Glomerular endothelial cell (primary cell): Measurements from ENCODE around the gene CNPPD1. TPM values are rescaled to one million over a fixed set of nuclear protein-coding genes. Genes with fewer than 3 reads are reported as not detected.

ENCODE experiments used
- DNase-seq: peaks from one replicate; pipeline ENCODE4 v3.0.0-alpha.2; 2011; ENCODE audit warnings: low read depth, low spot score; ENCODE audit errors: extremely low read depth
- total RNA-seq: library from RNA; depleted of rRNA; stranded (reverse); fragments of >200 nt; gene quantifications from 2 replicates; pipeline ENCODE4 v1.2.3, GENCODE V29; 2015

Gene CNPPD1
- 33.2 and 40.3 TPM in 2 replicates for total RNA-seq

DNA sequence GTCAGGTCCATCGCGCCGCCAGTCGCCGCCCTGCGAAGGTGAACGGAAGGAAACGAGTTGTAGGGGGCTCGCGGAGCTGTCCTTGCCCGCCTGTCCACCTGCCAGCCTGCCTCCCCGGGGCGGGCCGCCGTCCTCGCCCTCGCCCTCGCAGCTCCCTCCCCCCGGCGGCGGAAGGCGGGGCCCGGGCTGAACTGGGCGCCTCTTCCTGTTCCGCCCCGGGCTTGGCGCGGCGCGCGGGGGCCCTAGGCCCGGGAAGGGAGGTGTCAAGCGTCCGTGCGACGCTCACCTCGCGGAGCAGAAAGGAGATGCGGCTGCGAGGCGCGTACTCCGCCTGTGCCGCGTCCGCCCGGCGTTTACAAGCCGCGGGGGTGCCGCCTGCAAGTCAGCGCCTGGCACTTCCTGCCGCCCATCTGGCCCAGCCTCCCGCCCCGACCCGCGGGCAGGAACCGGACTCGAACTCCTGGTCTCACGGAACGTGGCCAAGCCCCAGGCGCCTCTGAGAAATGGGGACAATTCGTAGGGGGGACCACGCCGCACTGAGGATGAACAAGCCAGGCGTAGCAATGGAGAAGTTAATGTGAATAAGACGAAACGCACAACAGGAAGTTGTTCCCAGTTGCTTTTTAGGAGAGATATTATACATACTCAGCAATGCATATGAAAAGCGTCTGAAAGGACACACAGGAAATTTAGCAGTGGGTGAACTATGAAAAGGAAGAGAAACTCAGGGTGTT, at the start of gene CNPPD1:
CNPPD1 (minus strand) TSS at position 108 of the 734 bp plus-strand sequence; CDS start at position 11, 97 bp downstream.
- DNase-seq, result no peak

DNA sequence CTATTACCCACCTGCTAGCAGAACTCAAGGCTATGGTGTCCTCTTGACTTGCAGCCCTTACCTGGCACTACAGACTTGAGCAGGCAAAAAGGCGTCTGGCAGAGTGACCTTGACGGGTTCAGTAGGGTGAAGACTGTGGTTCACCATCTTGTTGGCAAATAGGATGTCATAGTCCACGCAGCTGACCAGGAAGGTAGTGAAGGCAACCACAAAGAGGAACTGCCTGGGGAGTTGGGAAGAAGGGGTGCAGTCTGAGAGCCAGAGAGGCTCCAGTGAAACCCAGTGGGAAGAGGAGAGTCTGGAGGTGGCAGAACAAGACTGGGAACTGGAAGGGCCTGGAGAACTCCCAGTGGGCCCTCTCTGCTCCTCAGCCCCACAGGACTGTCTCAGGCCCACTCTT, 48.6 kb upstream of the CNPPD1 start:
- no peak for DNase-seq

DNA sequence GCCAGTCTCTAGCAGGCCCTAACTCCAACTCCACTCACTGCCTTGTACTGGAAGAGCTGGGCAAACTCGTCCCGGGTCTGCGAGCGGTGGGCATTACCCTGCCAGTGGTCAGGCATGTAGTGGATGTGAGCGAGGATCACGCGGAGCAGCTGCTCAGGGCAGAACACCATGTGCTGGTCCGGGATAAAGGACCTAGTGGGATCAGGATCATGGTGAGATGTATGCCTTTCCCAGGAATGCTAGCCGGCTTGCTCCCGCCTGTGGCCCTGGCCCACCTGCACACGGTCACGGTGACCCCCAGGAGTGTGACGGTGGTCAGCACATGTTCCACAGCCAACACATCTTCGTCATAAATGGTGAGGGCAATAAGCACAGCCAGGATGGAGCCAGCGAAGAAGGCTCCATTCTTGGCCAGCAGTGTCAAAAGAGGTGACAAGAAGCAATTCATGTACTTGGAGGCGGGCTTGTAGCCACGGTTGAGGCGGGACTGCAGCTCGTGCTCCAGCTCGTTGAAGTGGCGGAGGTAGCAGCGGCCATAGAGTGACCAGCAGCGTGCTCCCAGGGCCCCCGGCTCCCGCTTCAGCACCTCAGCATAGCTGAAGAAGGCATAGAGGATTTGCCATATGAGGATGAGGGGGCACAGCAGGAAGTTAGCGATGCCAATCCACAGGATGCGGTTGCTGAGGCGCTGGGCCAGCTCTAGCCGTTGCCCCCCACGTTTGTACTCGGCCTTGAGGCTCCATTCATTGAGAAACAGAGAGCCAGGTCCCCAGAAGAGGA, 47.3 kb upstream of the CNPPD1 start:
- no peak for DNase-seq

DNA sequence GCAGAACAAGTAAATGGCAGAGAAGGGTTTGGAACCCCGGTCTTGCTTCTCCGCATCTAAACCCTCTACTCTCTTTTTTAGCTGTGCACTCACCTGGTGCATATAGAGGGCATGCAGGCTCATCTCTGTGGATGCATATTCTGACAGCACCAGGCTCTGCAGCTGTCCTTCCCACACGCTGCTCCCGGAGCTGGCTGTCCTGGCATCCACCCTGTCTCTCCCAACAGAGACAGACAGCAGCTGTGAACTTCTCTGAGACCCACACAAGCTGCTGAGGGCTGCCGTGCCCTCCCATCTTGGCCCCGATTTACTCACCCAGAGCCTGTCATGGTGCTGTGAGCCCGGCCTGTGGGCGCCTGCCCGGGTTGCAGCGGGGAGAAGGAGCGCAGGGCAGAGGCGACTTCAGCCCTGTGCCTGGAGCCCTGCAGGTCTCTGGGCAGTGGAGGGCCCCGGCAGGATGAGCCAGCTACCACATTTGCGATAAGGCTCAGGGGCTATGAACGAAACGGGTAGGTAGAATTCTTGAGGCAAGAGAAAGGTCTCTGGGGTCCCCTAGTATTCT, 45.3 kb upstream of the CNPPD1 start:
- DNase-seq, result no peak

DNA sequence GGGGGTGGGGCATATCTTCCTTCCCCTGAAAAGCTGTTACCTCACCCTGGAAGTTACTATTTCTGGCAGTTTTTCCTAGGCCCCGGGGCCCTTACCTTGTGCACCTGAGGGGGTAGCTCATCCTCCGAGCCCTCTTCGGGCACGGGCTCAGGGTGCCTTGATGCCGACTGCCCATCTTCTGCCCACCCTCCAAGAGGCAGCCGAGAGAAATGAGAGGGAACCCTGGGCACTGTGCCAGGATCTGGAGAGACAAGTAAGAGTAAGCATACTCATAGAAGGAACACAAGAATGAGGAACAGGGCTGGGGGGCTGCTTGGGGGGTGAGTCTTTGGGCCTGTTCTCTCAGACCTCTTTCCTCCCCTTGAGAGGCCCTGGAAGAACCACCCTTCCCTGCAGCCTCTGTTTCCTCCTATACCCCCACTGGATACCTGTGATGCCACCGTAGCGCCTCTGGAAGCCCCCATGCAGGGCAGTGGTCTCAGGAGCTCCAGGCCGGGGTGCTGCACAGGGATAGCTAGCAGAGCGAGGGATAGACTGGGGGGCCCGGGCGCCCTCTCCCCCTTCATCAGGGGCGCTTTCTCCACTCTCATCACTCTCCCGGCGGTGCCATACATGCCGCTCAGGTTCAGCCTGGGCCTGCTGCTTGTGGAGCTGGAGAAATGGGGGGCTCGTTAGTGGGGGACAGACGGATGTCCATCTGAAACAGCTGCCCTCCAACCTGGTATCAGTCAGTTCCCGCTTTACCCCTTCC, 44.1 kb upstream of the CNPPD1 start:
- no peak for DNase-seq

DNA sequence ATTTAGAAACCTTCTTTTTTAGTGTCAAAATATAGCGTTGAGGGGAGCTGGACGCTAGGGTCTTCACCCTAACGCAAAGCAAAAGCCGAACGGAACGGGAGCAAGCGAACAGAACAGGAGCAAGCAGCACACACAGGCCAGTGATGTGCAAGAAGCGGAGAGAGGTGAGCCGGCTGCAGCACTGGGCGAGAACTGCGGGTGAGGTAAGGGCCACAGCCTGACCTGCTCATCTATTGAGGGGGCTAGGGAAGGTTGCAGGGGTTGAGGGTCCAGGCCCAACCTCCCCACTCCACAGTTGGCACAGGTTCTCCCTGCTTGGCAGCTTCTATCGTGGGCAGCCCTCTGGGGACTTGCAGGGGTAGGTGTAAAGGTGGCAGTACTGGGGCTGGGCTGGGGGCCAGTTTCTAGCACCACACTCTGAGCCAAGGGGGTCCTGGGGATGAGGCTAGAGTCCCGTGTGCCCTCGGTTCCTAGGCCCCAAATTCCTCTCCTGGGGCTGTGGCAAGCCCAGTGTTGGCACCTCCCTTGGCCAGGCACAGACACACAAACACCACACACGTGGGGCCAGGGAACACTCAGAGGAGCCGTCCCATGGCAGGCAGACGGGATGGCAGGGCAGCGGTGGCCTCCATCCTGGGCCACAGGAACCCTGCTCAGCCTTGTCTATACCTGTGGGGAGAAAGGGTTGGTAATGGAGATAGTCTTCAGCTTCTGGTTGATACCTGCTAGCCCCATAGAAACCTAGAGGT, 43.2 kb upstream of the CNPPD1 start:
- no peak for DNase-seq

DNA sequence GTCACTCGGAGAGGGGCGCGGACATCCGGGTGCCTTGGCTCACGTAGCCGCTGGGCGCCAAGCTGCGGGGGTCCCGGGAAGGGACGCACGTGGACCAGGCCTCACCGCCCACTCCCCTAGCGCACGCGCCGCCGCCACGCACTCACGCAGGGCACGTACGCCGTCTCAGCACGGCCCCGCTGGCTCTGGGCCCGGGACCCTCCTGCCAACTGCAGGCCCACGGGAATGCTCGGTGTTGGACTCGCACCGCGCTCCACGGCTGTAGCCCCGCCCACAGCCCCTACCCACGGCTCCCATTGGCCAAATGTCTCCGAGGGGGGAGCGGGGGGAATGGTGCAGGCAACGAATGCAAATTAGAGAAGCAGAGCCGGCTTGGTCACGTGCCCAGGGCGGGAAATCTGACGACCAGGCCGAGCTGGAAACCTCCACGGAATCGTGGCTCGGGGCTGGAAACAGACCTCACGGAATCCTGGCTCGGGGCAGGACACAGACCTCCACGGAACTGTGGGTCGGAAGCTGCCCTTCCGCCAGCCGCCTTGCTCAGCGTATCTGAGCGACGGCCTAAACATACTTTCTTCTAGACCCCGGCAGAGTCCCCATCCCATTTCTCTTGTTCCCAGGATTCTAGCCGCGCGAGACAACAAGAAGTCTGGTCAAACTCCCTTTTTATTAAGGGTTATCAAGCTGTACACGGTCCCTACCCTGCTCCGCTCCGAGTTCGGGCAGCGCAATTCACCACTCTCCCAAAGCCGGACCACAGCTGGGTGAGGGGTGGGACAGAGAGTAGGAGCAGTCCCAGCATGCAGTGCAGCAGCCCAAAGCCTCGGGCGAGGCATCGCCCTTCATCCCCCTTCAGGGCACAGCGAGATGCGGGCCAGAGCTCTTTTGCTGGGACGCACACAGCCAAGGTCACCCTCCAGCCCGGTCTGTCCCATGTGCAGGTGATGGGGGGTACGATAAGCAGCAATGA, 42.3 kb upstream of the CNPPD1 start, which contains the start of gene ABCB6:
ABCB6 (minus strand) TSS at position 227 of the 970 bp plus-strand sequence. CDS start 285 bp downstream, outside the sequence.
- DNase-seq, result no peak

DNA sequence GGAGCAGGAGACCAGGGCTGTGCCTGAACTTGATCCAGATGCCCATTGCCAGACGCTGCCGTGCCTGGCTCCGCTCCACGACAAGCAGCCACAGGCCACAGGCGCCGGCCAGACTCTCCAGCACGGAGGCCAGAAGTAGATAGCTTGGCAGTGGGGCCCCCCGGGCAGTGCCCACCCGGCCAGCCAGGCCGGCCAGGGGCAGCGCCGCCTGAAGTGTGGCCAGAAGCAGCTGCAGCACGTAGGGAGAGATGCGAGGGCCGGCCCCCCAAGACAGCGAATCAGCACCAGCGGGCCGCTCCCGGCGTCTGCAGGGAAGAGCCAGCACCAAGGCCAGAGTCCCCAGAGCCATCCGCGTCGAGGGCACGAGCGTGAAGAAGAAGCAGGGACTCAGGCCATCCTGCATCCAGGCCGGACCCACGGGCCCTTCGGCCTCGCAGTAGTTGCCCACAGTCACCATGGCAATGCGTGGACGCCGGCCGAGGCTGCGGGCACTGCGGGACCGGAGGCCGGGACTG, 41.5 kb upstream of the CNPPD1 start:
- no peak for DNase-seq

DNA sequence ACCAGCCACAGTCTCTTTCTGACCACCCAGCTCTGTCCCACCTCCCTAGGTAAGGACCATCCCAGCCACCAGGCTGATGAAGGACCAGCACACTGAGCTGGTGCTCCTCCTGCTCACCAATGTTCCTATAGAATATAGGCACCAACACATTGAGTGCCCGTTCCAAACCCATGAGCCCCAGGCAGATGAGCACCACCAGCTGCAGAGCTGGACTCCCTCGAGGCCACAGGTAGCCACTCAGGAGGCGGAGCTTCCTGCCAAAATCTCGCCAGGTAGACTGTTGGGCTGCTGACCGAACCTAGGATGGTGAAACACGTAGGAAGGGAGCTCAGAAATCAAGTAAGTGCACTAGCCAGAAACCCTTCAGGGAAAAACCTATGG, 39.8 kb upstream of the CNPPD1 start:
- no peak for DNase-seq

DNA sequence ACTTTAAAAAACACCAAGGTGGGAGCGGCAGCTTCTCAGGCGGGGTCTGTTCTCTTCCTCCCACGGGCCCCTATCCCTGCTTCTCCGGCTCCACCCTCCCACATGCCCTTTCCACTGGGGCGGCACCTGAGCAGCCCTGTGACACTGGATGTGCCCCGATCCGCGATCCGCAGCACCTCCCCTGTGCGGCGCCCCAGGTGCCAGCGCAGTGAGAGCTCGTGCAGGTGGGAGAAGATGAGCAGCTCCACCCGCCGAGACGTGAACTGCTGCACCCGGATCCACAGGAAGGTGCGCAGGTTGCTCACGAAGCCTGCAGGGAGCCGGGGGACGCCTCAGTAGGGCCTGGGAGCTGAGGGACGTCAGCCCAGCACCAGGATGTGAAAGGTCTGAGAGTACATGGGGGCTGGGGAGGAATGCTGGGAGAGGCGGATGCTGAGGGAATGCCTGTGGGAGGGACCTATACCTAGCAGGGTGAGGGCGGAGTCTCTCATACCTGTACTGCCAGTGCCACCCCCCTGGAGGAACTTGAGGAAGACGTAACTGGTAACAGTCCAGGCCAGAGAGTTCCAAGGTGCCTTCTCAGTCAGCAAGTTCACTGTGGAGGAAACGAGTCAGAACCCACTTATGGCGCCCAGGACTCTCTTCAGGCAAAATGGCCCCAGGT, 39.3 kb upstream of the CNPPD1 start:
- no peak for DNase-seq

DNA sequence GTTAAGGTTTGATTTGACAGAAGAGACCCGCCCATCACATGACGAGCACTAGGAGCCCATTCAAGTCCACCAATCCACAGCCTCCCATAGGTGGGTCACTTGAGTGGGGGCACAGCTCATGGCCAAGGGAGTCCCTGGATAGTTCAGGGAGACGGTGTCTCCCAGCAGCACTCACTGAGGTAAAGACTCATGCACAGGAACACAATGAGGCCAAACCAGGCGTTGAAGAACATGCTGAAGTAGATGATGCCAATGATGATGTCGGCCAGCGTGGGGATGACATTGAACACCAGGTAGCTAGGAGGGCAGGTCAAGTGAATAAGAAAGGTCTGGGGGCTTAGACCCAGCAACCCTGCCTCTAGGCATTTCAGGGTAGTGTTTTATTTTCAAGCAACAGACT, 38.1 kb upstream of the CNPPD1 start:
- no peak for DNase-seq

DNA sequence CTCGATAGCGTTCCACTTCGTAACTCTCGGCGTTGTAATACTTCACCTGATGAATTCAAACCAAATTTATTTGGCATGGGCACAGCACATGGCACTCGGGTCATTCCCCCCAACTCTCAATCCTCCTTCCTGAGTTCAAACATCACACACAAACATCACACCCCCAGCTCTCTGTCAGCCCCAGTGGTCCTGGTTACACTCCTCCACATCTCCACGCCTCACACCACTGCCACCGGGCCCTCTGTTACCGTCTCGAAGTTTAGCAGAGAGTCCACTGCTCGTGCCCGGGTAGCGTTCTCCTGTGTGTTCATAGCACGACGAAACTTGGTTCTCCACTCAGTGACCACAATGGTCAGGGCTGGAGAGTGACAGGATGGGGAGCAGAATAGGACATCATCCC, 37.4 kb upstream of the CNPPD1 start:
- no peak for DNase-seq

DNA sequence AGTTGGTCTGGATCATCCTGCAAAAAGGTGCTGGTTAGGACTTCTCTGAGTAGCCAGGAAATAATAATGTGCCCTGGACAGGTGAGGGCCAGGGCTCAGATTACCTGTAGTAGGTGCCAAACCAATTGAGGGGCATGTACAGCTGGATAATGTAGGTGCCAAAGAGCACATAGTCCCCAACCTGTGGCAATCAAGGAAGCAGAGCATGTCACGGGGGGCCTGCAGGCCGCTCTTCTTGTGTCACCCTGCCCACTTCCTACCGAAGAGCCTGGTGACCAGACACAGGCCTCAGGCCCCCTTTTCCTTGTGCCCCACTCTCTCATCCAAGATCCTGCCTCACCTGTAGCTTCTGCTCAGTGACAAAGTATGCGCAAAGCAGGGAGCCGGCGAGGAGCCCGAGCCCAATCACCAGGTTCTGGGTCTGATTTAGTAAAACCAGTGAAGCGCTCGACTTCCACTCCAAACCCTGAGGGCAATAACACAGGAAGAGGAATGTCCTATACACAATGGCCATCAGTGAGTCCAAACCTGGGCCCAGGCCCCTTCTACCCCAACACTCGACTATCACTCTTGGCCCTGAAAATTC, 36.9 kb upstream of the CNPPD1 start:
- DNase-seq, result no peak

DNA sequence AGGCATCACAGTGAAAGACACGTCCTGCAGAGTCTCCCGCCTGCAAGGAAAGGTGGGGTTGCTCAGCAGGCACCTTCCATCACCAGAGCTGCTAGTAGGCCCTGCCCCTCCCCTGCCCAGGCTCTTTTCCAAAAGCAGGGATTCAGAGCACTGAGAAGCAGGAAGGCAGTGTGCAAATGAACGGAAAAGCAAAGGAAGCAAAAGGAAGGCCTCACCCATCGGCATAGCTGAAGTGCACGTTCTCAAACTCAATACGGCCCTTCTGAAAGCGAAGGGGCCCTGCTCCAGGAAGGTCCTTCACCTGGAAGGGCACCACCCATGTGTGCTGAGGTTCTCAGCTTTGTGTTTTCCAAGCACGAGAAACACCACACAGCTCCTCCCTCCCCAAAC, 36.3 kb upstream of the CNPPD1 start:
- DNase-seq, result no peak

DNA sequence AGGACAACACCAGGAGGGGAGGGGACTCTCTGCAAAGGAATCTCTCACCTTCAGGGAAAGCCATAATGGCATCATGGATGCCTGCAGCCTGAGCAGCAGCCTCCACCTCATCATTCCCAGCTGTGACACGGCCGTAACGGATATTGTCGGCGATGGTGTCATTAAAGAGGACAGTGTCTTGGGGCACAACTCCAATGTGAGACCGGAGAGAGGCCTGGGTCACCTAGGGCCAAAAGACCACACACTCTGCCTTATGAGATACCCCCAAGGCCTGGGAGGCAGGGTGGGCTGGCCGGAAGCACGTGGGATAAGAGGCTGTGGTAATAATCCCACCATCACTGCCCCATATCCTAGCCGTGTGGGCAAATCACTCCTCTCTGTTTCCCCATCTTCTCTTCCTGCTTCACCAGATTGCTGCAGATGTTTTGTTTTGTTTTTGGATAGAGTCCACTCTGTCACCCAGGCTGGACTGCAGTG, 34.2 kb upstream of the CNPPD1 start:
- DNase-seq, result no peak

DNA sequence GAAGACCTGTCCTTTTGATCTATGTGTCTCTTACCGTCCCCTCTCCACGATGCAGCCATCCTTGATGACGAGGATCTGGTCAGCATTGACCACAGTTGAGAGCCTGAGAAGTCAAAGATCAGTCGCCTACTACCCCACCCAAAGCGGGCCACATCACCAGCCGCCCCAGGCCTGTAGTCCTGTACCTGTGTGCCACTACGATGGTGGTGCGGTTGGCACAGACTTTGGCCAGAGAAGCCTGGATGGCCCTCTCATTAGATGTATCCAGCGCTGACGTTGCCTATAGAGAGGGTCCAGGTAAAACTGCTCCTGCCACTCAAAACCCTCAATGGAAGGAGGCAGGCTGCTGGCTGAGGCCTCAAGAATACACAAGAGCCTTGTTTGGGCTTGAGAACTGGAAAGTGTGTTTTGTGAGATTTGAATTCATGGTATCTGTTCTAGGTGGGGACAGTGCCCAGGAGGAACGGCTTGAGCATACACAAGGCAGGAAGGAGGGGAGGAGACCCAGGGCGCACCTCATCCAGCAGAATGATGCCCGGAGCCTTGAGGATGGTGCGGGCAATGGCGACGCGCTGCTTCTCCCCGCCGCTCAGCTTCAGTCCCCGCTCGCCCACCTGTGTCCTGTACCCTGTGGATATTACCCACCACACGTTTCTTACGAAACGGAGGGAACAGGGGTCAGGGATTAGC, 33.6 kb upstream of the CNPPD1 start:
- DNase-seq, result no peak
